C4-2B (cell line): ENCODE results near the gene BTRC.

Experiments
- H3K27ac ChIP-seq: fragments of 450-650 bp; 2 replicates; pipeline ENCODE4 v1.5.1; 2017
- ZFX ChIP-seq: fragments of 450-650 bp; IDR thresholded peaks from 2 replicates; pipeline ENCODE4 v1.6.1; 2017
- TF ChIP-seq, protein P1 (sequence below): fragments of 450-650 bp; conservative IDR thresholded peaks from 2 replicates; pipeline ENCODE4 v1.5.1; 2017; ENCODE audit warnings: mild to moderate bottlenecking

Gene BTRC

DNA sequence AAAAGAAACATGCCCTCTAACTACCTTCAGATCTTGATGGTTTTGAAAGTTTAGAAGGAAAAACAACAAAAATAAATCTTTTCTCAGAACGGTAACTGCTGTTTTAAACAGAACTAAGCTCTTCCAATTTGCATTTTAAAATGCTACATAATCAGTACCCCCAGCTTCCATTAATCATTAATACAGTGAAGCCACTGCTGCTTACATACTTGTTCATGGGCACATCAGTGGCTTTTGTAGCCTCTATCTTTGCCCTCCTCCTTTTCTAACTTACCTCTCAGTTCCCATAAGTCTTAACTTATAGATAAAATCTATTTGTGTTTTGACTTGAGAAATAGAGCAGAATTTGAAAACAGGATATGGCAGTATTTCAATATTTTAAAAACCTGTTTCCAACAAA, 125.0 kb downstream of the BTRC start:
- H3K27ac ChIP-seq = no peak overlapping the region
- no peak for TF ChIP-seq ZFX
- TF ChIP-seq, protein P1, sequence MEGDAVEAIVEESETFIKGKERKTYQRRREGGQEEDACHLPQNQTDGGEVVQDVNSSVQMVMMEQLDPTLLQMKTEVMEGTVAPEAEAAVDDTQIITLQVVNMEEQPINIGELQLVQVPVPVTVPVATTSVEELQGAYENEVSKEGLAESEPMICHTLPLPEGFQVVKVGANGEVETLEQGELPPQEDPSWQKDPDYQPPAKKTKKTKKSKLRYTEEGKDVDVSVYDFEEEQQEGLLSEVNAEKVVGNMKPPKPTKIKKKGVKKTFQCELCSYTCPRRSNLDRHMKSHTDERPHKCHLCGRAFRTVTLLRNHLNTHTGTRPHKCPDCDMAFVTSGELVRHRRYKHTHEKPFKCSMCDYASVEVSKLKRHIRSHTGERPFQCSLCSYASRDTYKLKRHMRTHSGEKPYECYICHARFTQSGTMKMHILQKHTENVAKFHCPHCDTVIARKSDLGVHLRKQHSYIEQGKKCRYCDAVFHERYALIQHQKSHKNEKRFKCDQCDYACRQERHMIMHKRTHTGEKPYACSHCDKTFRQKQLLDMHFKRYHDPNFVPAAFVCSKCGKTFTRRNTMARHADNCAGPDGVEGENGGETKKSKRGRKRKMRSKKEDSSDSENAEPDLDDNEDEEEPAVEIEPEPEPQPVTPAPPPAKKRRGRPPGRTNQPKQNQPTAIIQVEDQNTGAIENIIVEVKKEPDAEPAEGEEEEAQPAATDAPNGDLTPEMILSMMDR = no peak

DNA sequence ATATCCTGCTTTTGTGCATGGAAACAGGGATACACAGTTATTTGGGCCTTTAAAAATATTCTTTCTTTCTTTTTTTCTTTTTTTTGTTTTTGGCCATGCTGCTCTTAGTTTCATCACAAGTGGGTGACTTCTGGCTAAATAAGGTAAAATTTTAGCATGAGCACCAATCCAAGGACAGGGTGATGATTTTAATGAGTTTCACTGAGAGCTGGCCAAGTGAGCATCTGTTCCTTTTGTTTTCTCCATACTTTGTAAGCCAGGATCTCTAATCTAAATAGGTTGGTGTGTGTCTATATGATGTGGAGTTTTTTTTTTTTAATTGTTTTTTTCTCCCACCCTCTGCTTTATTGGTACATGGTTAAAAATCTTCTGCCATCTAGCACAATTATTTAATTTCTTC, 127.3 kb downstream of the BTRC start:
- no peak for TF ChIP-seq ZFX
- TF ChIP-seq, protein P1 = no peak

DNA sequence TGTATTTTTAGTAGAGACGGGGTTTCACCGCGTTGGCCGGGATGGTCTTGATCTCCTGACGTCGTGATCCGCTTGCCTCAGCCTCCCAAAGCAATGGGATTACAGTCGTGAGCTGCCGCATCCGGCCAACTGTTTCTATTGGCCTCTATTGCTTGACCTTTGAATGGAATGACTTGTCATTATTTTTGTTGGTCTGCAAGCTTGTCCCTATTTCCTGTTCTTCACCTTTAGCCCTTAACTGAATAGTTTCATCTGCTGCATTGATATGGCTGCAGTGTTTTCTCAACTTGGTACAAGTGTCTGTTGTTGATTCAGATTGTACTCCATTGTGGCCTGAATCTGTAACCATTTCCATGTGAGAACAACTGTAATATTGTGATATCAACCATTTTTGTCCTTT, 128.6 kb downstream of the BTRC start:
- TF ChIP-seq, protein P1 = no peak
- no peak for TF ChIP-seq ZFX
- no peak overlapping the region for H3K27ac ChIP-seq

More for the DNA sequence above, 127.3 kb downstream of the BTRC start:
- no peak overlapping the region for H3K27ac ChIP-seq

DNA sequence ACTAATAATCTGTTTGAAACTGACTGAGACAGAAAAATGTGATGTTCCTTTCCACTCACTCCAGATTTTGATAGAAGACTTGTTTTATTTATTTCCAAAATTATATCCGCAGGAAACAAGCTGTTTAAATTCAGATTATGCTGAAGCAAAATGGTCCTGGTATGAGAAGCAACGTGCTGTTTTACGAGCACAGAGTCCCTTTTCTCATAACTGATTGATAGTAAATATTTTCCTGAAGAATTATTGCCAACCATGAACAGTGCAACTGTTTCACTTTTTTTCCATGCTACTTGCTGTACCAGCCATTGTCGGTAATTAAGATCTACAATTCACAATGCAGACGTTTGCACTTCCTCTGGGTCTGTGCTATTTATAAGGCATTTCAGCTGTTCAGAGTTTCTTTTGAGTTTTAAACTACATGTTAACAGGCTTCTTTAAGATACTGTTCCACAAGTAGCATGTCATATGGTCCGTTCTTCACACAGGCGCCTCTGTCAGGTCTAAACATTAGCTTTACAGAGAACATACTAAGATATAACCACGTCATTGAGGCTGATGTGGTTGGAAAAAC, 130.3 kb downstream of the BTRC start:
- H3K27ac ChIP-seq = no peak overlapping the region
- TF ChIP-seq, protein P1 = no peak
- no peak for TF ChIP-seq ZFX

DNA sequence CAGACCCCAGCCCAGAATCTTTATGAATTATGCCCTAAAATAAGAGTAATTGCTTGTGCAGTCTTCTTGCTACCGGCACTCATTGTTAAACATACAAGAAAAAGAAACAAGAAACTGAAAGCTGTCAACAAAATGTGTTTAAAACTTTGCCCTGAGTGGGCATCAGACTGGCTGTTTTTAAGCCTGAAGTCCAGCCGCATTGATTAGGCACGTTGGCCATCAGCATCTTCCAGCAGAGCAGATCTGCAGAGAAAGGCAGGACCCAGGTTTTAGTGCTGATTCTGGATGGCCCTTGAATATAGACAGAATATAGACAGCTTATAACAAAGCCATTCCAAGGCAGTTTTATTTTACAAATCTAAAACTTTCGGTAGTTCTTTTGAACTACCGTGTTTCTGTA, 131.2 kb downstream of the BTRC start:
- no peak overlapping the region for H3K27ac ChIP-seq
- TF ChIP-seq ZFX = no peak
- TF ChIP-seq, protein P1 = no peak

DNA sequence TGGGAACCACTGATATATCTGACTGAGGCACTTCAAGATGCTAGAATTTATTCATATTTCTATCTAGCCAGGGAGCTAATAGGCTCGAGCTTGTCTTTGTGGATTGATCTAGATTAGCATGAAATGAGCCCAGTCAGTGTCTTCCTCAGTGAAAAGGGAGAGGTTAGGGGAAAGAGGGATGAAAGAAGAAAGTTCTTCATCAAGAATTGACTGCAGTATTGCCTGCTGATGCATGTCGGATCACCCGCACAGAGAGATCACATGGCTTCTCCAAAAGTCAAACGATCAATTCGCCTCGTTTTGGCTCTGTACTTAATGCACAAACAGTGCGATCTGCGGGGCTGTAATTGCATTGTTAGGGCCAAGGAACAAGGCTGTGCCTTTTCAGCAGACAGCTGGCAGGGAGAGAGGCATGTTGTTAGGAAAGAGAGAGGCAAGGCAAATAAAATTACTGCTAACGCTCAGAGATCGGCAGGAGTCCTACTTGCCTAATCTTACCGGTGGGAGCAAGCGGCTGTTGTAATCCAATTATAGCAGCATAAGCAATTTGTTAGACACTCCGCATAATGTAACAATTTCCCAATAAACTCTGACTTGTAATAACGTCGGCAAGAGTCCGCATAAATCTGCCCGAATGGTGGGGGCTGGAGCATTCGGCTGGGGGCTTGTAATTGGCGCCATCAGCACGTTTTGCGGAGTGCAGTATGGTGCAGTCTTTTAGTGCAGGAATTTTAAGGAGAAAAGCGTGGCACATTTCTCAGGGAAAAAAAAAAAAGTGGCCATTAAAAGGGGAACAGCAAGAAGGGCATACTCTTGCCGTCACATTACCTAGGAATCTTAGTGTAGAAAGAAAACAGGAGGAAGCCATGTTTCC, 132.0 kb downstream of the BTRC start:
- TF ChIP-seq ZFX = no peak
- TF ChIP-seq, protein P1 = no peak
- H3K27ac ChIP-seq = no peak overlapping the region

DNA sequence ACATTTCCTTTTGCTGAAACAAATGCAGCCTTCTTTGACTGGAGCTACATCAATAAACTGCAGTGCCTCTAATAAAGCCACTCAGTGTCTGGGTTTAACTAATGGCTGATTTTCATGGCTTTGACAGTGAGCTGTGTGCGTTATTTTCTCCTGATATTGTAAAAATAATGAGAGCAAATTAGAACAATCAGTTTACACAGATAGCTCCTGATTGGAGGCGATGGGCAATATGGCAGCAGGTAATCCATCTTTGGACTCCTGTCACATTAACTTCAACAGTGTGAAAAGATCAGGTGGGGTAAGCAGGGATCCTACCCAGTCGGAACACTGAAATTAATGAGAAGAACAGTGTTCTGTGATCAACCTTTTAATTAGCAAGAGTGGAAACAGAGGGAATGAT, 133.4 kb downstream of the BTRC start:
- TF ChIP-seq, protein P1 = no peak
- no peak for TF ChIP-seq ZFX
- no peak overlapping the region for H3K27ac ChIP-seq
